H9 (cell line): Measurements from ENCODE around the gene DAB1. TPM values are rescaled to one million over a fixed set of nuclear protein-coding genes. Genes with fewer than 3 reads are reported as not detected.

ENCODE experiments used
- DNase-seq: peaks from one replicate; pipeline ENCODE4 v3.0.0-alpha.2; 2017
- H2AFZ ChIP-seq: one replicate; pipeline ENCODE4 v1.6.1; 2013; ENCODE audit warnings: mild to moderate bottlenecking, low read length, control low read depth, moderate library complexity
- H2AK5ac ChIP-seq: 2 replicates; pipeline ENCODE4 v1.6.1; 2013; ENCODE audit warnings: low read length, control low read depth, mixed read lengths; ENCODE audit not compliant: insufficient read length
- H2BK120ac ChIP-seq: one replicate; pipeline ENCODE4 v1.6.1; 2013; ENCODE audit warnings: low read depth, mild to moderate bottlenecking, low read length, control low read depth, inconsistent platforms; ENCODE audit not compliant: poor library complexity, severe bottlenecking
- H2BK12ac ChIP-seq: 2 replicates; pipeline ENCODE4 v1.6.1; 2013; ENCODE audit warnings: low read length, control low read depth, mixed read lengths, low read depth; ENCODE audit not compliant: insufficient read length
- H2BK15ac ChIP-seq: 2 replicates; pipeline ENCODE4 v1.6.1; 2013; ENCODE audit warnings: low read depth, low read length, control low read depth
- H2BK20ac ChIP-seq: one replicate; pipeline ENCODE4 v1.6.1; 2013; ENCODE audit warnings: low read depth, mild to moderate bottlenecking, low read length, control low read depth, inconsistent platforms; ENCODE audit not compliant: poor library complexity, severe bottlenecking
- H2BK5ac ChIP-seq: 2 replicates; pipeline ENCODE4 v1.6.1; 2013; ENCODE audit warnings: low read length, control low read depth, mixed read lengths; ENCODE audit not compliant: insufficient read length
- H3K14ac ChIP-seq: 2 replicates; pipeline ENCODE4 v1.6.1; 2013; ENCODE audit warnings: low read length, control low read depth; ENCODE audit not compliant: insufficient read depth
- H3K18ac ChIP-seq: 2 replicates; pipeline ENCODE4 v1.6.1; 2013; ENCODE audit warnings: low read depth, mild to moderate bottlenecking, mixed read lengths, low read length, control low read depth; ENCODE audit not compliant: insufficient read length
- H3K23ac ChIP-seq: 2 replicates; pipeline ENCODE4 v1.6.1; 2013; ENCODE audit warnings: low read length, control low read depth, mixed read lengths, low read depth; ENCODE audit not compliant: insufficient read length
- H3K23me2 ChIP-seq: 2 replicates; pipeline ENCODE4 v1.6.1; 2013; ENCODE audit warnings: low read depth, mild to moderate bottlenecking, mixed read lengths, low read length, control low read depth; ENCODE audit not compliant: insufficient read length, poor library complexity, severe bottlenecking
- H3K27ac ChIP-seq: 2 replicates; pipeline ENCODE4 v1.5.1; 2013; ENCODE audit warnings: low read length, control low read depth, mixed read lengths, low read depth; ENCODE audit not compliant: insufficient read length
- H3K27me3 ChIP-seq: 2 replicates; pipeline ENCODE4 v1.6.1; 2013; ENCODE audit warnings: low read length, control low read depth, inconsistent platforms; ENCODE audit not compliant: insufficient read depth
- H3K4ac ChIP-seq: 2 replicates; pipeline ENCODE4 v1.6.1; 2013; ENCODE audit warnings: low read depth, mild to moderate bottlenecking, control low read depth, inconsistent platforms, low read length, moderate library complexity
- H3K4me1 ChIP-seq: 2 replicates; pipeline ENCODE4 v1.6.1; 2013; ENCODE audit warnings: low read length, control low read depth, inconsistent platforms; ENCODE audit not compliant: insufficient read depth
- H3K4me2 ChIP-seq: 2 replicates; pipeline ENCODE4 v1.6.1; 2013; ENCODE audit warnings: low read length, control low read depth, mixed read lengths; ENCODE audit not compliant: insufficient read length, insufficient read depth
- H3K56ac ChIP-seq: 2 replicates; pipeline ENCODE4 v1.6.1; 2013; ENCODE audit warnings: low read depth, mild to moderate bottlenecking, mixed read lengths, low read length, control low read depth; ENCODE audit not compliant: insufficient read length
- H3K79me1 ChIP-seq: 2 replicates; pipeline ENCODE4 v1.6.1; 2013; ENCODE audit warnings: low read depth, mild to moderate bottlenecking, moderate library complexity, low read length, control low read depth, inconsistent platforms; ENCODE audit not compliant: insufficient read depth, poor library complexity, severe bottlenecking
- H3K79me2 ChIP-seq: 2 replicates; pipeline ENCODE4 v1.6.1; 2013; ENCODE audit warnings: low read length, control low read depth, inconsistent platforms; ENCODE audit not compliant: insufficient read depth
- H3K9ac ChIP-seq: 2 replicates; pipeline ENCODE4 v1.6.1; 2013; ENCODE audit warnings: low read length, control low read depth, mixed read lengths; ENCODE audit not compliant: insufficient read length; ENCODE audit errors: extremely low read depth
- H3K9me3 ChIP-seq: one replicate; pipeline ENCODE4 v1.6.1; 2013; ENCODE audit warnings: low read depth, low read length, inconsistent platforms; ENCODE audit not compliant: control insufficient read depth
- H3T11ph ChIP-seq: one replicate; pipeline ENCODE4 v1.6.1; 2013; ENCODE audit warnings: mild to moderate bottlenecking, low read length, control low read depth, inconsistent platforms
- H4K20me1 ChIP-seq: one replicate; pipeline ENCODE4 v1.6.1; 2013; ENCODE audit not compliant: control insufficient read depth, insufficient read length, insufficient read depth
- H4K5ac ChIP-seq: 2 replicates; pipeline ENCODE4 v1.6.1; 2013; ENCODE audit warnings: low read depth, mild to moderate bottlenecking, mixed read lengths, low read length, control low read depth; ENCODE audit not compliant: insufficient read length
- H4K8ac ChIP-seq: replicated peaks from 2 replicates; pipeline ENCODE4 v1.6.1; 2013; ENCODE audit warnings: low read length, control low read depth, mixed read lengths, low read depth; ENCODE audit not compliant: insufficient read length
- H4K91ac ChIP-seq: 2 replicates; pipeline ENCODE4 v1.6.1; 2013; ENCODE audit warnings: low read depth, mild to moderate bottlenecking, moderate library complexity, mixed read lengths, low read length, control low read depth; ENCODE audit not compliant: insufficient read length
- H3K27ac Mint-ChIP-seq, 3 experiments: 2 replicates in 2 of 3; 3 replicates in 1 of 3; pipeline ENCODE4 v1.8.0; 2020 to 2021; ENCODE audit warnings: mixed read lengths in 3 of 3, mild to moderate bottlenecking in 1 of 3, moderate library complexity in 1 of 3
- H3K27me3 Mint-ChIP-seq: 2 replicates; pipeline ENCODE4 v1.8.0; 2021; ENCODE audit warnings: low read depth, mild to moderate bottlenecking, moderate library complexity, mixed read lengths
- H3K36me3 Mint-ChIP-seq, 3 experiments: 2 replicates in 2 of 3; 3 replicates in 1 of 3; pipeline ENCODE4 v1.8.0; 2020 to 2021; ENCODE audit warnings: low read depth in 3 of 3, mixed read lengths in 3 of 3; ENCODE audit not compliant: insufficient read depth in 1 of 3
- H3K4me1 Mint-ChIP-seq, 2 experiments: 2 replicates each; pipeline ENCODE4 v1.8.0; 2020; ENCODE audit warnings: mixed read lengths in 2 of 2
- H3K4me3 Mint-ChIP-seq, 2 experiments: 2 replicates in 1 of 2; 3 replicates in 1 of 2; pipeline ENCODE4 v1.8.0; 2020 to 2021; ENCODE audit warnings: mild to moderate bottlenecking in 2 of 2, mixed read lengths in 2 of 2, moderate library complexity in 1 of 2
- H3K9me3 Mint-ChIP-seq, 2 experiments: 2 replicates in 1 of 2; 3 replicates in 1 of 2; pipeline ENCODE4 v1.8.0; 2020; ENCODE audit warnings: mild to moderate bottlenecking in 2 of 2, mixed read lengths in 2 of 2, moderate library complexity in 1 of 2
- CTCF ChIP-seq: fragments of 200-600 bp; sonication (generic); conservative IDR thresholded peaks from 3 replicates; pipeline ENCODE4 v1.8.0; 2021; ENCODE audit warnings: antibody characterized with exemption, mild to moderate bottlenecking
- WGBS: extraction: QIAGEN DNeasy Blood & Tissue Kit; methylation state at CpG from one replicate; pipeline ENCODE4 v1.1.7; 2013; ENCODE audit warnings: missing lambda C conversion rate, low lambda C conversion rate, mixed read lengths; ENCODE audit not compliant: insufficient read length; ENCODE audit errors: extremely low coverage; 5-methylcytosine and 5-hydroxymethylcytosine counted together
- total RNA-seq: library from RNA; stranded (reverse); gene quantifications from 2 replicates; pipeline ENCODE4 v1.2.1, GENCODE V29; 2021

DAB1 gene
- total RNA-seq, 1 experiment from 2014 or later, result 9.3 TPM

- Mint-ChIP-seq H3K9me3 (no peaks in the 10 kb centered on the region), H3K4me1 (peaks cover 40 to 43% of the 10 kb centered on the region in 2 experiments), H3K27me3 (peaks cover 1% of the 10 kb centered on the region), H3K4me3 (no peak overlapping the region), H3K27ac (0 out of 7 replicates have a peak overlapping the region, but pooled peaks of 1 of the 3 experiments have one; percentile 73), H3K36me3 (no peaks in the 10 kb centered on the region)
- no peak overlapping the region for H2BK12ac ChIP-seq
- no peaks in the 10 kb centered on the region for H3K23me2 ChIP-seq
- no peak overlapping the region for H4K8ac ChIP-seq
- H3K4me2 ChIP-seq, result no peak overlapping the region
- no peak overlapping the region for H3T11ph ChIP-seq
- no peaks in the 10 kb centered on the region for H3K27me3 ChIP-seq
- no peak overlapping the region for H3K18ac ChIP-seq
- H2BK20ac ChIP-seq, result no peak overlapping the region
- no peak overlapping the region for H2BK5ac ChIP-seq
- no peaks in the 10 kb centered on the region for H4K20me1 ChIP-seq
- no peak overlapping the region for H4K5ac ChIP-seq
- H2BK120ac ChIP-seq, result no peak overlapping the region
- H3K9me3 ChIP-seq, result no peaks in the 10 kb centered on the region
- no peak overlapping the region for H4K91ac ChIP-seq
- H3K9ac ChIP-seq, result no peak overlapping the region
- no peak for TF ChIP-seq CTCF
- WGBS, result no CpG with 5 or more reads among the region's 1 CpG
- H3K4ac ChIP-seq, result no peak overlapping the region
- H2AFZ ChIP-seq, result no peak overlapping the region
- no peak for DNase-seq
- no peaks in the 10 kb centered on the region for H3K79me2 ChIP-seq
- H2AK5ac ChIP-seq, result no peak overlapping the region
- no peak overlapping the region for H3K56ac ChIP-seq
- H3K27ac ChIP-seq, result no peak overlapping the region
- peaks cover 11% of the 10 kb centered on the region for H3K4me1 ChIP-seq
- no peaks in the 10 kb centered on the region for H3K79me1 ChIP-seq
- no peak overlapping the region for H3K23ac ChIP-seq
- no peak overlapping the region for H2BK15ac ChIP-seq
- H3K14ac ChIP-seq, result no peak overlapping the region
Measured at GRCh38 chr1:57165546-57165945, 258.3 kb downstream of the DAB1 start.
